Vagina (tissue), 2 donors: Measurements from ENCODE around the gene PTPRB. TPM values are rescaled to one million over a fixed set of nuclear protein-coding genes. Genes with fewer than 3 reads are reported as not detected.

Experiments
- DNase-seq, 2 donors: peaks; one replicate each; pipeline ENCODE4 v3.0.0-alpha.2; 2017; ENCODE audit errors: extremely low spot score in 2 of 2
- H3K27ac ChIP-seq: fragments of 200-600 bp; sonication (generic); one replicate; pipeline ENCODE4 v1.5.1; 2019
- H3K27me3 ChIP-seq: fragments of 200-600 bp; sonication (generic); one replicate; pipeline ENCODE4 v1.5.1; 2019
- H3K36me3 ChIP-seq, 2 donors: fragments of 200-600 bp; sonication (generic); one replicate each; pipeline ENCODE4 v1.5.1; 2017 to 2019
- H3K4me1 ChIP-seq: fragments of 200-600 bp; sonication (generic); one replicate; pipeline ENCODE4 v1.5.1; 2019
- H3K4me3 ChIP-seq, 2 donors: fragments of 200-600 bp; sonication (generic); 1 replicate in 1 of 2; 2 replicates in 1 of 2; pipeline ENCODE4 v1.5.1; 2016 to 2019
- H3K9me3 ChIP-seq: fragments of 200-600 bp; sonication (generic); one replicate; pipeline ENCODE4 v1.5.1; 2019
- CTCF ChIP-seq, 3 experiments: fragments of 450-650 bp in 2 of 3; fragments of 200-600 bp in 1 of 3; sonication (generic) in 1 of 3; IDR thresholded peaks; one replicate each; pipeline ENCODE4 v1.5.1; 2017 to 2019; ENCODE audit warnings: antibody characterized with exemption in 3 of 3, mild to moderate bottlenecking in 2 of 3, moderate library complexity in 2 of 3
- POLR2A ChIP-seq, 2 donors: fragments of 450-650 bp; IDR thresholded peaks; one replicate each; pipeline ENCODE4 v1.6.1; 2017; ENCODE audit warnings: antibody characterized with exemption in 2 of 2, mild to moderate bottlenecking in 2 of 2, moderate library complexity in 2 of 2
- POLR2AphosphoS5 ChIP-seq, 2 donors: sonication (generic); formaldehyde crosslinking; IDR thresholded peaks; one replicate each; pipeline ENCODE4 v1.9.0; 2017; ENCODE audit warnings: antibody characterized with exemption in 2 of 2, mild to moderate bottlenecking in 2 of 2, low read depth in 1 of 2; ENCODE audit not compliant: insufficient read depth in 1 of 2
- intact Hi-C: fragments of 100-400 bp; cut with DNase I; formaldehyde crosslinking; loops from one replicate; pipeline ENCODE4 v1.15.1; 2023
- total RNA-seq: library from RNA; depleted of rRNA; stranded (reverse); fragments of >200 nt; gene quantifications from one replicate; pipeline ENCODE4 v1.2.3, GENCODE V29; 2016

PTPRB gene
- total RNA-seq, 1 donor from 2014 or later, result 21.9 TPM

GRCh38 chr12:70670948-70671347 is 33.7 kb upstream of the PTPRB start:
- Histone ChIP-seq H3K4me1 (no peaks in the 10 kb centered on the region), H3K27me3 (no peaks in the 10 kb centered on the region), H3K36me3 (no peaks in the 10 kb centered on the region), H3K9me3 (no peaks in the 10 kb centered on the region), H3K4me3 (no peak overlapping the region), H3K27ac (no peak overlapping the region)
- TF ChIP-seq POLR2AphosphoS5 (IDR thresholded peaks at IDR 0.05; ENCODE audit: insufficient read depth in 1 of 2, low read depth in 1 of 2), result no peak
- TF ChIP-seq CTCF (IDR thresholded peaks at IDR 0.05), result no peak
- no peak for TF ChIP-seq POLR2A (IDR thresholded peaks at IDR 0.05)
- DNase-seq, result no peak
- intact Hi-C loops, result no loop called here

GRCh38 chr12:70667253-70667652 is 30.0 kb upstream of the PTPRB start:
- Histone ChIP-seq H3K9me3 (no peaks in the 10 kb centered on the region), H3K27ac (no peak overlapping the region), H3K27me3 (no peaks in the 10 kb centered on the region), H3K4me3 (no peak overlapping the region), H3K36me3 (no peaks in the 10 kb centered on the region), H3K4me1 (no peaks in the 10 kb centered on the region)
- TF ChIP-seq POLR2A (IDR thresholded peaks at IDR 0.05) (no peak), CTCF (IDR thresholded peaks at IDR 0.05) (no peak), POLR2AphosphoS5 (IDR thresholded peaks at IDR 0.05; ENCODE audit: insufficient read depth in 1 of 2, low read depth in 1 of 2) (no peak)
- no peak for DNase-seq
- intact Hi-C loops, result no loop called here

- no peak overlapping the region for H3K4me3 ChIP-seq
- H3K36me3 ChIP-seq, result no peaks in the 10 kb centered on the region
- H3K4me1 ChIP-seq, result no peaks in the 10 kb centered on the region
- no peak for TF ChIP-seq CTCF (IDR thresholded peaks at IDR 0.05)
- TF ChIP-seq POLR2AphosphoS5 (IDR thresholded peaks at IDR 0.05; ENCODE audit: insufficient read depth in 1 of 2, low read depth in 1 of 2), result no peak
- TF ChIP-seq POLR2A (IDR thresholded peaks at IDR 0.05), result no peak
- no peak for DNase-seq
- H3K27ac ChIP-seq, result no peak overlapping the region
- H3K9me3 ChIP-seq, result no peaks in the 10 kb centered on the region
- intact Hi-C loops, result no loop called here
- no peaks in the 10 kb centered on the region for H3K27me3 ChIP-seq
These were observed 29.1 kb upstream of the PTPRB start for GRCh38 chr12:70666364-70666763.

GRCh38 chr12:70664465-70664881 is 27.2 kb upstream of the PTPRB start:
- Histone ChIP-seq H3K27me3 (no peaks in the 10 kb centered on the region), H3K9me3 (no peaks in the 10 kb centered on the region), H3K27ac (no peak overlapping the region), H3K4me3 (no peak overlapping the region), H3K4me1 (no peaks in the 10 kb centered on the region), H3K36me3 (no peaks in the 10 kb centered on the region)
- no peak for DNase-seq
- no peak for TF ChIP-seq POLR2AphosphoS5 (IDR thresholded peaks at IDR 0.05; ENCODE audit: insufficient read depth in 1 of 2, low read depth in 1 of 2)
- TF ChIP-seq POLR2A (IDR thresholded peaks at IDR 0.05), result no peak
- TF ChIP-seq CTCF (IDR thresholded peaks at IDR 0.05), result no peak
- intact Hi-C loops, result no loop called here

GRCh38 chr12:70663838-70664237 is 26.6 kb upstream of the PTPRB start:
- Histone ChIP-seq H3K4me3 (no peak overlapping the region), H3K27ac (no peak overlapping the region), H3K9me3 (no peaks in the 10 kb centered on the region), H3K36me3 (no peaks in the 10 kb centered on the region), H3K27me3 (no peaks in the 10 kb centered on the region), H3K4me1 (no peaks in the 10 kb centered on the region)
- TF ChIP-seq POLR2A (IDR thresholded peaks at IDR 0.05), result no peak
- no peak for TF ChIP-seq POLR2AphosphoS5 (IDR thresholded peaks at IDR 0.05; ENCODE audit: insufficient read depth in 1 of 2, low read depth in 1 of 2)
- TF ChIP-seq CTCF (IDR thresholded peaks at IDR 0.05), result no peak
- no peak for DNase-seq
- intact Hi-C loops, result no loop called here
